Breast epithelium (tissue), 3 donors: ENCODE results near the gene NDST4.

Experiments used
- CTCF ChIP-seq, 3 donors: fragments of 450-650 bp; IDR thresholded peaks; one replicate each; pipeline ENCODE4 v1.5.1; 2016 to 2017; ENCODE audit warnings: antibody characterized with exemption in 3 of 3, mild to moderate bottlenecking in 3 of 3, moderate library complexity in 3 of 3
- POLR2A ChIP-seq: fragments of 450-650 bp; IDR thresholded peaks from one replicate; pipeline ENCODE4 v1.6.1; 2016; ENCODE audit warnings: antibody characterized with exemption, mild to moderate bottlenecking, moderate library complexity
- POLR2AphosphoS5 ChIP-seq, 3 donors: sonication (generic); formaldehyde crosslinking; IDR thresholded peaks; one replicate each; pipeline ENCODE4 v1.6.1; 2017; ENCODE audit warnings: antibody characterized with exemption in 3 of 3

GRCh38 chr4:114783215-114783595 lies 330.2 kb downstream of the NDST4 start:
- TF ChIP-seq CTCF (IDR thresholded peaks at IDR 0.05): no peak
- TF ChIP-seq POLR2A: no peak
- TF ChIP-seq POLR2AphosphoS5 (IDR thresholded peaks at IDR 0.05): no peak
